ENCODE results near the gene TMEM143. TPM values are rescaled to one million over a fixed set of nuclear protein-coding genes. Genes with fewer than 3 reads are reported as not detected.
A peak's percentile ranks its signal among the peaks of the same experiment; 100 is the strongest.
"Not testable (repeated sequence)": the region's sequence is repeated elsewhere in the genome, so short reads cannot be mapped to it uniquely, and the experiment has no call there.

Gene TMEM143
- polyA plus RNA-seq, 1 donor = 12.5 TPM

GRCh38 chr19:48391100-48392005 lies 27.6 kb upstream of the TMEM143 start, which contains the start of gene KDELR1:
Gene KDELR1, minus strand, starts transcription at chr19:48391551. Its CDS starts 193 bp downstream, at chr19:48391358.
- peak; percentile 66 for DNase-seq

- DNase-seq = no peak
Observed at GRCh38 chr19:48390188-48391099, 26.7 kb upstream of the TMEM143 start.

GRCh38 chr19:48386981-48387380 lies 23.2 kb upstream of the TMEM143 start:
- no peak for DNase-seq

DNA sequence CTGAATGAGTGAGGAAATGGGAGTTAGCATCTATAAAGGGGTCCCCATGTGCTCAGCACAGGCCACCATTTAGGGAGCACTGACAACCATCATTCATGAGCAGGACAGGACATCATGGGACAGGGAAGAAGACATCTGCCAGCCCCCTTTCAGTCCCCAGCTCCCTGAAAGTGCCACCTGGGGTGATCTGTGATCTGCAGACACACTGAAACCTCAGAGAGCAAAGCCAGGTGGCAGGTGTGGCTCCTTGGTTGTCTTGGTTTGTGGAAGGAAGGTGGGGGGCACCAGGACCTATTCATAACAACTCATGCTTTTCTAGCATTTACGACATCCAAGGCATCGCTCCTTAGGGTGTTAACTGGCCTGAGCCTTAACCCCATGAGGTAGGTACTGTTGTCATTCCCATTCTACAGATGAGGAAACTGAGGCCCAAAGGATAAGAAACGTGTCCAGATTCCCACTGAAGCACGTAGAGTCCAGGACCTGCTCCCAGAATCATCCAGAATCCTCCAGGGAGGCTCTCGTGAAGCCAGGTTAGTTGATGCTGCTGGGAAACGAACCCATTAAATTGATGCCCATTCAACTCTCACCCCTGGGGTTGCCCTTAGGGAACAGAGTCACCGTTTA lies 21.8 kb upstream of the TMEM143 start:
- DNase-seq = no peak

DNA sequence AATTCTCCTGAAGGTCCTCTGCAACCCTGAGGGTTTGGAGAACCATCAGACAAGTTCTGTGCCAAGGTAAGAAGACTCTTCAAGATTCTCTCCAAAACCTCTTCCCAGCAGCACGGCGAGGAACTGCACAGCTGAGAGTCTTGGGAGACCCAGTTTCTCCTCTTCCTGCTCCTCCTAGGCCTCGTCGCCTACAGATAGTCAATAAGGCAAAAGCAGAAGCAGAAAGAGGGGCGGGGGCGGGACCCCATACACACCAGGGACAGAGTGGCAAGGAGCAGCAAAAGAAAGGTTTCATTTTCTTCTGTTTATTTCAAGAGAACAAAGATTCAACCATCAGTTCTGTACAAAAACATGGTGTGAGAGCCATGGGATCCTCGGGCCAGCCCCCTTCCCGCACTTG lies 18.5 kb upstream of the TMEM143 start:
- no peak for DNase-seq

DNA sequence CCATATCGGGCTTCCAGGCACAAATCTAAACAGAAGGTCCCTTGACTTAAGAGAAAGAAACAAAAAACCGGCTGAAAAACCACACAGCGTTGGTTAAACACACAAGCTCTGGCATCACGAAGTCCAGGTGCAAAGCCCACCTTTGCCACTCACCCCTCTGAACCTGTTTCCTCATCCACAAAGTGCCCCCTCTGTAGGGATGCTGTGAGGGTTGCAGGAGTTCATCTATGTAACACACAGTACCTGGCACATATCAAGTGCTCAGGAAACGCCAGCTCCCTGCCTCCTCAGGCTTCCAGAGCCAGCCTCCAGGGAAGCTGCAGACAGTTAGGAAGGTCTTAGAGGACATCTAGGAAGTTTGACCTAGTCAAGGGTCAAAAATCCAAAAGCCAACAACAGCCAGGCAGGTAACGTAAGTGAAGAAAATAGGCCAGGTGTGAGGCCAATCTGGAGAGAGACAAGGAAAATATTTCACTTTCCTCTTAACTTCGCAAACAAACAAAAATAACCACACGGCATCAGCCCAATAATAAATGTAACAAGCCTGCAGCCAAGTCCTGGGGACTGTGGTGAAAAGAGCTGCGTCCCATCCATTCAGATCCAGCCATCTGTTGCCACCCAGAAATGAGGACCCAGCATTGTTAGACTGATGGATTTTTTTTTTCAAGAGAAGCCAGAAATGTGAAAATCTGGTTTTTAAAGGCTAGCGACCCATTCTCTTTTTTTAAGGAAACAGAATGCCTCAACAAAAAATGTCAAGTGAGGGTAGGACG lies 17.6 kb upstream of the TMEM143 start:
- no peak for DNase-seq

DNA sequence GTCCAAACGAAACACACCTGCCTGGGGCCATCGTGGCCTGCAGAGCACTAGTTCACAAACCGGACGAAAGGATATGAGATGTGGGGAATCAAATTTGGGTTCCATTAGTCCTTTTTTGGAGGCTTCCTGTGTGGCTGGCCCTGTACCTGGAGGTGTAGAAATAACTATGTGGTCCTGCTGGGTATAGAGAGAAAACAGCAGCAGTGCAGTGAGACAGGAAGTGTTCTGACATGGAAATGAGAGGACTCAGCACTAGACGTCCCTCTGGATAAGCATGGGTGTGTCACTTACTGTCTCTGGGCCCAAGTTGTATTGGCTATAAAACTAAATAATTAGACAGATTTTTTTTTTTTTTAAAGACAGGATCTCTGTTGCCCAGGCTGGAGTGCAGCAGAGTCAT lies 15.3 kb upstream of the TMEM143 start:
- DNase-seq = no peak

DNA sequence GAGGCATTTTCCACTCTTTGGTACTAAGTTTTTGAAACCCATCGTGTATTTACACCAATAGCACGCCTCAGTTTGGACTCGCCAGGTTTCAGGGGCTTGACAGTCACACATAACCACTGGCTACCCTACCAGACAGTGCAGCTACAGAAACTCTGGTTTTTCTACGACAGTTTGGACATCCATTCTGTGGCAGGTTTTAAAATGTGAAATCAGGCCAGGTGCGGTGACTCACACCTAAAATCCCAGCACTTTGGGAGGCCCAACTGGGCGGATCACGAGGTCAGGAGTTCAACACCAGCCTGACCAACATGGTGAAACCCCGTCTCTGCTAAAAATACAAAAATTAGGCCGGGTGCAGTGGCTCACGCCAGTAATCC lies 14.4 kb upstream of the TMEM143 start:
- no peak for DNase-seq

DNA sequence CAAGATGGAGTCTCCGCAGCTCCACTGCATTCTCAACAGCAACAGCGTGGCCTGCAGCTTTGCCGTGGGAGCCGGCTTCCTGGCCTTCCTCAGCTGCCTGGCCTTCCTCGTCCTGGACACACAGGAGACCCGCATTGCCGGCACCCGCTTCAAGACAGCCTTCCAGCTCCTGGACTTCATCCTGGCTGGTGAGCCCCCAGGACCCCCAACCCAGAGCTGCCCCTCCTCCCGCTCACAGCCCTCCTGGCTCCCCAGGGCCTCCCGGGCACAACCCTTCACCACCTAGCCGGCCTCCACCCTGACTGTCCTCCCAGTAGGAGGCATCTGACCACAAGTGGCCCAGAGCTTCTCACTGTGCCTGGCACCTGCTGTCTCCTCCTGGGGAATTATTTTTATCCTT lies 9.8 kb upstream of the TMEM143 start:
- DNase-seq = no peak

- DNase-seq = peak; percentile 75
Observed at GRCh38 chr19:48372904-48373303, 9.2 kb upstream of the TMEM143 start.

DNA sequence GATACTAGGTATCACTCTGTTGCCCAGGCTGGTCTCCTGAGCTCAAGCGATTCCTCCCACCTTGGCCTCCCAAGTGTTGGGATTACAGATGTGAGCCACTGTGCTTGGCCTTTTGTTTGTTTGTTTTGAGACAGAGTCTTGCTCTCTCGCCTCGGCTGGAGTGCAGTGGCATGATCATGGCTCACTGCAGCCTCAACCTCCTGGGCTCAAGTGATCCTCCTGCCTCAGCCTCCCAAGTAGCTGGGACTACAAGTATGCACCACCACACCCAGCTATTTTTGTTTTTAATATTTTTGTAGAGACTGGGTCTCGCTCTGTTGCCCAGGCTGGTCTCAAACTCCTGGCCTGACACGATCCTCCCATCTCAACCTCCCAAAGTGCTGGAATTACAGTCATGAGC lies 8.0 kb upstream of the TMEM143 start:
- not testable (repeated sequence) for DNase-seq

- no peak for DNase-seq
Observed at GRCh38 chr19:48371367-48371766, 7.6 kb upstream of the TMEM143 start.

DNA sequence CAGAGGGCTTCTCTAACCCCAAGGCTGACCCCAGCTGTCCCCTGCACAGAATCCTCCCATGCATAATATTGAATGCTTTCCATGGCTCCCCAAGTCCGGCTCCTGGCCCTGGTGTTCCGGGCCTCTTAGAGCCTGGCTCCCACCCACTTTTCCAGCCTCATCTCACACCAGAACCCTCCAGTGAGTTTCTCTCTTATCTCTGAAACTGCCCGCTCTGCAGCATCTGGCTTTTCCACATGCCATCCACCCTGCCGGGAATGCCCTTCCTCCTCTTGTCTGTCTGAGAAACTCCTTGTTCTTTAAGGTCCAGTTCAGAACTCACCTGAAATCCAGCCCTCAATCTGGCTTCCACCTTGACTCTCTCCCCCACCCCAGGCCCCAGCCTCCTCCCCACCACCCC lies 7.2 kb upstream of the TMEM143 start:
- no peak for DNase-seq

DNA sequence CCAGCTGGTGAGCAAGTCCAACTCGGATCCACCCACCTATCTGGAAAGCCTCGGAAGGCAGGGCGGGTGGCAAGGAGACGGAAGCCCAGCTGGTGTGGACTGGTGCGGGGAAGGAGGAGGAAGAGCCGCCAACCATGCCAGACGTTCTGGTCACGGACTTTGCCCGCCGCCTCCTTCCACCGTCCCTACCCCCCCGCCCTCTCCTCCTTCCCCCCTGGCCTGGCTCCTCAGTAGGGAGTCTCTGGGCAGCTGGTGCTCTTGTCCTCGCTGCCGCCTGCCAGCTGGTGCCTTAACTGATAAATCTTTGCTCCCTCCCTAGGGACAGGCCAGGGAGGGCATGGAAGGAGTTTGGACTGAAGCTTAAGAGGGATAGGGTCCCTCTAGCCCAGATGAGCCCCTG lies 5.2 kb upstream of the TMEM143 start:
- peak; percentile 36 for DNase-seq

- DNase-seq = no peak
Observed at GRCh38 chr19:48367855-48368254, 4.1 kb upstream of the TMEM143 start.

GRCh38 chr19:48365602-48366001 lies 1.9 kb upstream of the TMEM143 start:
- DNase-seq = no peak

- DNase-seq = no peak
Observed at GRCh38 chr19:48364598-48365348, 1.0 kb upstream of the TMEM143 start.

- DNase-seq = no peak
Observed at GRCh38 chr19:48363500-48363809, 285 bp downstream of the TMEM143 start.

- peak; percentile 93 for DNase-seq
Observed at GRCh38 chr19:48362716-48363499, 832 bp downstream of the TMEM143 start.

DNA sequence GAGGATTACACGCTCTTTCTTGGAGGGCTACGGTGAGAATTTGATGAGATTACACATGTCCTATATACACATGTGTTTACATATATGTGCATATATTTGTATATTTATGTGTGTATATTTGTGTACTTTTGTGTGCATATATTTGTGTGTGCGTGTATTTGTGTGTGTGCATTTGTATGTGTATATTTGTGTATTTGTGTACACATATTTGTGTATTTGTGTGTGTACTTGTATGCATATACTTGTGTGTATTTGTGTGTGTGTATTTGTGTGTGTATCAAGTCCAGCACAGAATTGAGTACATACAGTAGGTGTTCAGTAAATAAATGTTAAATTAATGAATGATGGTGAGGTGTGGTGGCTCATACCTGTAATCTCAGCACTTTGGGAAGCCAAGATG lies 1.8 kb downstream of the TMEM143 start:
- DNase-seq = no peak

Data from left kidney (tissue), 2 donors.